SKM-1 (cell line): ENCODE measurements around the gene TMEM54.
"Not testable (repeated sequence)": the region's sequence is repeated elsewhere in the genome, so short reads cannot be mapped to it uniquely, and the experiment has no call there.

Experiments
- DNase-seq: peaks from one replicate; lab custom pipeline; 2025; ENCODE audit not compliant: unreplicated experiment; lab: John Stamatoyannopoulos, UW

The TMEM54 gene

DNA sequence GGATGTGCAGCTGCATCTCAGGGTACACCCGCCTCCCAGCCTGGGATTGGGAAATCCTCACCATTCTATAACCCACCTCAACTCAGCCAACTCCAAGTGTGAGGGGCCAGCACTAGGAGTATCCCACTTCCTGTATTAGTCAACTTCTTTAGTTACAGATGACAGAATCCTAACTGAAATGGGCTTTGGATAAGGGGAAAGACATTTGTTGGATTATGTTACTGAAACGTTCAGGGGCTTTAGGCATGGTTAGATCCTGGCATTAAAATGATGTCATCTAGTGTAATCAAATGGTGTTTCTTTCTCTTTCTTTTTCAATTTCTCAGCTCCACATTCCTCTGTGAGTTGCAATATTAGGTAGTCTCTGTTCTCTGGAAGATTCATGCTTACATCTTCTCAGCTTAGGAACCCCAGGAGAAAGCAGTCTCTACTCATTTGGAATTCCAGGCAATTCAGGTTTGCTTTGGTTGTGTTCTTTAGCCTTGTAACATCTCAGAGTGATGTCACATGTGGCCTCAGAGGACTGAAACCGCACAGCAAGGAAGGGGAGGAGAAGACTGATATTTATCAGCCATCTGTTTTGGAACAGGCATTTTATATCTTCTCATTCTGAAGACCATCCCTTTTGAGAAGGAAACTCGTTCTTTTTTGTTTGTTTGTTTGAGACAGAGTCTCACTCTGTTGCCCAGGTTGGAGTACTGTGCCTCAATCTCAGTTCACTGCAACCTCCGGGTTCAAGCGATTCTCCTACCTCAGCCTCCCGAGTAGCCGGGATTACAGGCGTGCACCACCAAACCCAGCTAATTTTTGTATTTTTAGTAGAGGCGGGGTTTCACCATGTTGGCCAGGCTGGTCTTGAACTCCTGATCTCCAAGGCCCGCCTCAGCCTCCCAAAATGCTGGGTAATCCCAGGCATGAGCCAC lies 18.9 kb upstream of the TMEM54 start:
- no peak for DNase-seq

DNA sequence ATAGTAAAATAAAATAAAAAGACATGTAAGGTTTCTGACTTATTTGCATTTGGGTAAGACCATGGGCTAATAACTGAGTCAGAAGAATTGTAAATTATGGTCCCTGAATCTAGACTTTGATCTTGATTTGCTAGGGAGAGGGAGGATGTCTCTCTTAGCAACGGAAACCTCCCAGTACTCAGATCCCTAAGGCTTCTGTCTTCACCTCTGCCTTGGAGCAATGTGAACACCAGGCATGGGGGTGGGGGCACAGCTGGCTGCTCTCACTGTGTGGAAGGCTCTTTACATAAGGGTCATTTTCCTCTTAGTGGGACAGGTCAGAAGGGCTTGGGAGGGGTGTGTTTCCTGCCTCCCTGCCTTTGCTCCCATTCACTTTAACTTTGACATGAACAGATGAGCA lies 17.0 kb upstream of the TMEM54 start:
- DNase-seq: no peak

DNA sequence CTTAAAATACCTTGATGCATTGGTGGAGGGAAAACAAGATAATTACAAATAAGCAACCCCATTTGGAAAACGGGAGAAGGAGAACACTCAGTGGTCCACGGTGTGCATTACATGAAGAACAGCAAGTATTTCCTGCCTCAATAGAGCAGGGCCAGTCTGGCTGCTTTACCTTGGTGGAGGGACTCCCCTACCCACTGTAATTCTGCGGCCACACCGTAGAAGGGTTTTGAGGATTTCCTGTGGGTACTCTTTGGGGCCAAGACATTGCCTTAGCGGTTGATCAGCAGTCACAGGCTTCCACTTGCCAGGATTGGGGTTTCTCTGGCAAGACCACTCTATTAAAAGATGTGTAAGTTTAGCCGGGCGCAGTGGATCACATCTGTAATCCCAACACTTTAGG lies 16.3 kb upstream of the TMEM54 start:
- DNase-seq: no peak

DNA sequence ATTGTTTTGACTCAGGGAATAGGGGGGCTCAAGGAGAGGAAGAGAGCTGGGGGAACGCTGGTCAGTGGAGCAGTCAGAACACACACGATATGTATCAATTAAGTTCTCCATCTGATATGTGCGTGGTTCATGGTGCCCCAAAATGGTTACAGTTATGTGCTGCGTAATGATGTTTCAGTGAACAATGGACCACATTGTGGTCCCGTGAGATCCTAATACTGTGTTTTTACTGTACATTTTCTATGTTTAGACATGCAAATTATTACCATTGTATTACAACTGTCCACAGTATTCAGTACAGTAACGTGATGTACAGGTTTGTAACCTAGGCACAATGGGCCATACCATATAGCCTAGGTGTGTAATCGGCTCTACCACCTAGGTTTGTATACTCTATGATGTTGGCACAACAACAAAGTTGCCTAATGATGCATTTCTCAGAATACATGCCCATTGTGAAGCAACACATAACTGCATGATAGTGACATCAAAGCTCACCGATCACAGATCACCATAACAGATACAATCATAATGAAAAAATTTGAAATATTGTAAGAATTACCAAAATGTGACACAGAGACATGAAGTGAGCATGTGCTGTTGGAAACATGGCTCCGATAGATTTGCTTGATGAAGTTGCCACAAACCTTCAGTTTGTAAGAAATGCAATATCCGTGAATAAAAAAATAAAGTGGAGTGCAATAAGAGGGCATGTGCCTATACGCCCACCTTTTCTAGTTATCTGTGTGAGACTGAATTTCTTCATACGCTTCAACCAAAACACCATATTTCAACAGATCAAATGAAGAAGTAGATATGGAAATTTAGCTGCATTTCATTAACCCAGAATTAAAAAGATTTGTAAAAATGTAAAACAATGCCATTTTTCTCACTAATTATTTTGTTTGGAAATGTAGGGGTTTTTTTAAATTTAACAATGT lies 14.8 kb upstream of the TMEM54 start:
- no peak for DNase-seq

DNA sequence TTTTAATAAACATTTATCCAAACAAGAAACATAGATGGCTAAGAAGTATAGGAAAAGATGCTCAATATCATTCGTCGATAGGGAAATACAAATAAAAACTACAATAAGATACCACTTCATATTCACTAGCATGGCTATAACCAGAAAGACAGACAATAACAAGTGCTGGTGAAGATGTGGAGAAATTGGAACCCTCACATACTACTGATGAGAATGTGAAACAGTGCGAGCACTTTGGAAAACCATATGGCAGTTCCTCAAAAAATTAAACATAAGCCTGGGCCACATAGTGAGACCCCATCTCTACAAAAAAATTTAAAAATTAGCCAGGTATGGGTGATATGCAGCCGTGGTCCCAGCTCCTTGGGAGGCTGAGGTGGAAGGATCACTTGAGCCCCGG lies 9.1 kb upstream of the TMEM54 start:
- no peak for DNase-seq

DNA sequence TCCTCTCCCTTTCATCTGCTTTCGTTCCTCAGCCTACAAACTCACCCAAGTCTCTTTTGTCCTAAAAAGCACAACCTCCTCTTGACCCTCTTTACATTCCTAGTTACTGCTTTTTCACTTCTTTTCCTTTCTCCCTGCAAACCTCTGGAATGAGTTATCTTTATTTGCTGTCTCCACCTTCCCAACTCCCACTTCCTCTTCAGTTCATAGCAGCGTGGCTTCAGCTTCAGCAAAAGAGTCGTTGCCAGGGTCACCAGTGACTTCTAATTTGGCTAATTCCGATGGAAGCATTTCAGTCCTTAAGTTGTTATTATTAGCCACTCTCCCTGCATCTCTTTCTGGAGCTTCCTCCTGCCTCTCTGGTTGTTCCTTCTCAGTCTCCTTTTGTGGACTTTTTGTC lies 6.2 kb upstream of the TMEM54 start:
- no peak for DNase-seq

DNA sequence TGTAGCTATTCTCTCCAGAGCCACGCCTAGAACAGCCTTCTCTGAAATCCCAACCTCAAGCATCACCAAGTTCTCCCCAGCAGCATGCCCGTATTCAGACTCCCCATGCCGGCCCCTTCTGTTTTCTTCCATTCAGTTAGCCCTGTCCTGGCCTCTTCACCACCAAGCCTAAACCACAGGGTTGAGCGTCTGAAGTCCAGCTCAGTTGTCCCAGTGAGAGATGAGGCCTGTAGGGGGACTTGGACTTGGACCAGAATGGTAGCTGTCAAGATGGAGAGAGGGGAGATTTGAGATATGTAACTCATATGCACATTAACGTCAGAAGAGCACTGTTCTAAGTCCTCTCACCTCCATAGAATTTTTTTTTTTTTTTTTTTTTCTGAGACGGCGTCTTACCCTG lies 5.5 kb upstream of the TMEM54 start:
- no peak for DNase-seq

DNA sequence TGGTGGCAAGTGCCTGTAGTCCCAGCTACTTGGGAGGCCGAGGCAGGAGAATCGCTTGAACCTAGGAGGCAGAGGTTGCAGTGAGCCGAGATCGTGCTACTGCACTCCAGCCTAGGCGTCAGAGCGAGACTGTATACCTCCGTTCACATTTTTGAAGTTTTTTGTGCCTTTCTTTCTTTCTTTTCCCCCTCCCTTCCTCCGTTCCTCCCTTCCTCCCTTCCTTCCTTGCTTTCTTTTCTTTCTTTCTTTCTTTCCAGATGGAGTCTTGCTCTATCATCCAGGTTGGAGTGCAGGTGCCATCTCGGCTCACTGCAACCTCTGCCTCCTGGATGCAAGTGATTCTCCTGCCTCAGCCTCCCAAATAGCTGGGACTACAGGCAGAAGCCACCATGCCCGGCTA lies 4.4 kb upstream of the TMEM54 start:
- DNase-seq: not testable (repeated sequence)

DNA sequence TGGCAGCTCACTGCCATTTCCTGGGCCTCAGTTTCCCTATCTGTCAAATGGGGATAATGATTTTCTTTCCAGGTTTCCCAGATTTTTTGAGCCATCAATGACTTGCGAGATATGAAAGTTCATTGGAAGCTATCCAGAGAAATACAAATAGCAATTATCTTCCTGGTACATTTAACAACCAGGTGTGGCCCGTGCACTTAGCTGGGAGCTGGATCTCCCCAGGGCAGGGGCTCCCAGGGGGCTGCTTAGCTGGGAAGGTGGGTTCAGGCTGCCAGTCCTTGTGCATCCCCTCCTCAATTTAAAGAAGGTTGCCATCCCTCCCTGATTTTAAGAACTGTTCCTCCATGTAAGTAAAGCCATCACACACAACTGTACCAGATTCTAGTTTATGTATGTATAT lies 3.6 kb upstream of the TMEM54 start:
- DNase-seq: no peak

DNA sequence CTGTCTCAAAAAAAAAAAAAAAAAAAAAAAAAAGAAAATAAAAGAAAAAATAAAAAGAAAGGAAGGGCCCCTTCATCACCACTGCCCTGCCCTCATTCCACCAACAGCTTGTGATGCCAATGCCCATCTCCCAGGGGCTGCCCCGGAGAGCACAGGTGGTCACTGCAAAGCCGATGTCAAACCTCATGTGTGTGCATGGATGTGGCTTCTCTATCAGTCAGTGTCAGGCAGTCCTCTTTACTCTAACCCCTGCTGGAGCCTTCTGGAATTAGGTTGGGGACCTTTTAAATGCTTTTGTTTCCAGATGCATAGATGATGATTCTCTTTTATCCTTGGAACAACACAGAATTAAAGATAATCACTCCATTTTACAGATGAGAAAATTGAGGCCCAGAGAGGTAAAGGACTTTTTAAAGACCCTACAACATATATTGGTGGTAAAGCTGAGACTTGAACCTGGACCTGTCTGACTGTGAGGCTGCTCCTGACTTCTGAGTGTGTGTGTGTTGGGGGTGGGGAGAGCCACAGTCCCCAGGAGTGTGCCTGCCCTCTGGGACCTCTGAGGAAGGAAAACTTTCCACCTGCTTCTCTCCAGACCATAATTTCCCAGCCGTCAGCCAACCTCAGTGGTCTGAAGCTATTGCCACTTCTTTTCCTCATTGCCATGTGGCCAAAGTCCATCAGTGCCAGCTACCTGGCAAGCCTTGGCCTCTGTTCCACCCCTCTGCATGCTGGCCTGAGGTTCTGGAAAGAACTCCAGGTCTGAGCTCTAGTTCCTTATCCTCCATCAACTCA lies 3.0 kb upstream of the TMEM54 start:
- DNase-seq: no peak

DNA sequence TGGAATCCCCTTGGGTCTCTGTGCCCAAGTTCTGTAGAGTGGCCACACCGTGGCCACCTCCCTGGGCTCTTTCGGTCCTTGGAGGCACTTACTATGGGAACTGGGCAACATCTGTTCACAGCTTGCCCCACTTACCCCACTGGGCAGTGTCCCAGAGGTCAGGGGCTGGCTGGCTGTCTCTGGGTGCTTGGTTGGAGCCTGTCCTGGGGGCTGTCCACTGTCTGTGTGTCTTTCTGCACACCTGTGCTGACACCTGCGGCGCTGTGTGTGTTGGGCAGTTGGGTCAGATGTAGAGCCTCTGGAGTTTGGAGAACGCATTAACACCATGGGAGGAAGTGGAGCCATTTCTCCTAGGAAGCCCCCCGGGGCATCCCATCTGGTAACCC lies 1.3 kb upstream of the TMEM54 start:
- DNase-seq: no peak

DNA sequence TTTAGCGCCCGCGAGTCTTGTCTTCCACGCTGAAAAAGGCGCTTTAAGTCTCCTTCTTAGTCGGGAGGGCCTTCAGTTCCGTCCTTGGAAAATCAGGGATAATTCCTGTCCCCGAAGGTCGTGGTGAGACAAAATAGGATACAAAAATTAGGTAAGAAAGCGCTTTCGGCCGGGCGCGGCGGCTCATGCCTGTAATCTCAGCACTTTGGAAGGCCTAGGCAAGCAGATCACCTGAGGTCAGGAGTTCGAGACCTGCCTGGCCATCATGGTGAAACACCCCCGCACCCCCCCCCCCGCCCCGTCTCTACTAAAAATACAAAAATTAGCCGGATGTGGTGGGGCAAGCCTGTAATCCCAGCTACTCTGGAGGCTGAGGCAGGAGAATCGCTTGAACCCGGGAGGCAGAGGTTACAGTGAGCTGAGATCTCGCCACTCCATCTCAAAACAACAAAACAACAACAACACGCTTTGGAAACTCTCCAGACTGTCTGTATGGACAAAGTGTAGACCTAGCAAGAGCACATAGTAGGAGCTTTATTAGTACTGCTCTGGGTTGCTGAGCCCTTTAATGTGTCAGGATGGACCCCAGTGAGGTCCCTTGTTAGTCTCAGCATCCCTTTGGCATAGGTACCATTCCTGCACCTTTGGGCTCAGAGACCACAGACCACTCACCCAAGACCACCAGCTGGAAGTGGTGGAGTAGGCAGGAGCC lies 790 bp upstream of the TMEM54 start:
- no peak for DNase-seq

DNA sequence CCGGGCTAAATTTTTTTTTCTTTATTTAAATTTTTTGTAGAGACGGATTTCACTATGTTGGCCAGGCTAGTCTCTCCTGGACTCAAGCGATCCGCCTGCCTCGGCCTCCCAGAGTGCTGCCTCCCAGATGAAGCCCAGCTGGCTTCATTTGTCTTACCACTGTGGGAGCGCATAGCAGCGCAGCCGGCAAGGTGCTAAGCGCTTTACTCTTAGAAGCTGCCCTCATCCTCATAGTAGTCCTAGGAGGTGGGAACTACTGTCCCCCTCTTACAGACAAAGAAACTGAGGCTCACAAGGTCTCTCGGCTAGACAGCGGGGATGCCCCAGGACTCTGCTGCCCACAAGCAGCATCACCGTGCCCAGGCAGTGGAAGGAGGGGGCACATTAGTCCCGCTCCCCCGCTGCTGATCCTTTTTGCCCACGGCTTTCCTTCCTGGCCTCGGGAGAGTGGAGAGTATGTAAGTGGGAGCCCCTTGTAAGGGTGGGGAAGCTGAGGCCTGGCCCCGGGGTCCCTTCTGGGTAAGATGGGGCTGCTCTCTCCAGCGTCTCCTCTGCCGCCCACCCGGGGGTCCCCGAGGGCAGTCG lies 726 bp downstream of the TMEM54 start:
- no peak for DNase-seq

DNA sequence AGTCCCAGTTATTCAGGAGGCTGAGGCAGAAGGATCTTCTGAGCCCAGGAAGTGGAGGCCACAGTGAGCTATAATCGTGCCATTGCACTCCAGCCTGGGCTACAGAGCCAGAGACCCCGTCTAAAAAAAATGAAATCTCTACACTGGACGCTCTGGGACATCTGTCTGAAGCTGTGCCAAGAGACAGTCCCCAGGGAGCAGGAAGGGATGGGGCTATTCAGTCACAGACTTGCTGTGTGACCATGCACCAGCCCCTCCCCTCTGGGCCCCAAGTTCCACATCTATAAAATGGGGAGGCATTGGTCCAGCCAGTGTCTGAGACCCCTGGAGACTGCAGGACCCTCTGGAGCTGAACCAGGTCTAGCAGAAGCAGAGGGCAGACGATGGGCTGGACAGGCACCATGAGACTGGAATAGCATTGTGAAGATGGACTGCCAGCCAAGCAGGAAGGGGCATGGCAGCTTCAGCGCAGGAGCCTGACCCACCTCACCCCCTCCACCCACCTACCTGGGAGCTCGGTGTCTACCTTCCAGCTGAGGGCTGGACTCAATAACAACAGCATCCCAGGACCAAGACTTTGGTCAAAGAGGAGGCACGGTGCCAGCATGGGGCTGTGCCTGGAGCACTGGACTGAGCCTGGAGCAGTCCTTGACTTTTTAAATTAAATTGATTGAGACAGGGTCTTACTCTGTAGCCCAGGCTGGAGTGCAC lies 1.4 kb downstream of the TMEM54 start:
- DNase-seq: no peak

DNA sequence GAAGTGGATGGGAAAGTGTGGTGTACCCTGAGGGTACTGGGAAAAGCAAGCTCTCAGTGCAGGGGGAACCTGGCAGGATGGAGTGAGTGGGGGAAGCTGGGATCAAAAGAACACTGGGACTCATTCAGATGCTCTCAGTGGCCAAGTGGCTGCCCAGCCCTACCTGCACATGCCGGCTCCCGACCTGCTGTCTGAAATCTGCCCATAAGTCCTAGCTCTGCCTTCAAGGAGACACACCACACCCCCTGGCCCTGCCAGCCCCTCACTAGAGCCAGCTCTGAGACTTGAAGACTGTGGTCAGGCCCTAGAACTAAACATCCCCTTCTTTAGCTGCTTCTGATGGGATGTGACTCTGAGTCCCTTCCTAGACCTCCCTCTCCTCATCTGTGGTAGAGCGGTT lies 2.2 kb downstream of the TMEM54 start:
- no peak for DNase-seq

DNA sequence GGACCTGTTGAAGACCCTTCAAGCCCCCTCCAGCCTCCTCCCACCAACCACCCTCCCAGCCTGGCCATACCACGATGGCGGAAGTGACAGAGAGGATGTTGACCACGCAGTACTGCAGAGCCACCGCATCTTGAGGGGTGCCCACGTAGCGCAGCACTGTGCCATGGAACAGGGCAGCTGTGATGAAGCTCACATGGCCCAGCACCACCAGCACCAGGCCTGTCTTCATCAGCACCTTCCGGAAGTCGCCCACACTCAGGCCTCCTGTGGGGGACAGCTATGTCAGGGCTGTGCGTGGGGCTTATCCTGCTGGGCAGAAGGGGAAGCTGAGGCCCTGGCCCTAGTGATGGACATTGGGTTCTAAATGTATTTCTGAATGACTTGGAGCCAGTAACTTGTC lies 3.1 kb downstream of the TMEM54 start:
- DNase-seq: no peak

DNA sequence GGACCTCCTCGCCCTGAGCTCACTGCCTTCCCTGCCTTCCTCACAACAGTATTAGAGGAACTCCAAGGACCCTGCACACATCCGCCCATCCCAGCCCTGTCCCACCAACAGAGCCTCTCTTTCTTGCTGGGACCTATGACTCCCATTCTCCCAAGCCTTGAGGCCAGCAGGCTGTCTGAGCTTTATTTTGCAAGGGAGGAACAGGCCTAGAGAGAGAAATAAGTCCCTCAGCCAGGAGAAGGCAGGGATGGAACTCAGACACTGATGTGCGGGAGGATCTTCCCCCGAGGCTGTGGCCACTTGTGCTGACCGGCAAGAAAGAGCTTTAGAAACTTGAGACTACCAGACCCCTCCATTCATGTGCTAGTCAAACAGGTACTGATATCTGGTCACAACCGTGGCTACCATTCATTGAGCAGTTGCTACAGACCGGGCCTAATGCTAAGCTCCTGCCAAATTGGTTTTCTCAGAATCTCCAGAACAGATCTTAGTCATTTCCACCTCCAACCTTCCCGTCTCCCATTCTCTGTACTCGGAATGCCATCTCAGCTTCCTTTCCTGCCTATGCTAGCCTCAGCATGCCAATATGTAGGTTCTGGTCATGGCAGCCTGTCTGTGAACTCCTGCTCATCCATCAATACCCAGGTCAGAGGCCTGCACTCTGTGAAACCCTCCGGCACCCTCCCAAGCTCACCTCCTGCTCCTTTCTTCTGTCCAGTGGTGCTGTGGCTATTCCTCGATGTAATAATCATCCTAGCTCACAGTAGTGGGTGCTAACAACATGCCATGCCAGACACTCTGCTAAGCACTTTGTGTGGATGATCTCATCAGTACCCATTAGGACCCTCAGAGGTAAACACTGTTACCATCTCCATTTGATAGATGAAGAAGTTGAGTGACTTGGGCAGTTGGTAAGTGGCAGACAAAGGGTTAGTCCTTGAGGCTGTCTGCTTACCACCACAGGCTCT lies 3.8 kb downstream of the TMEM54 start:
- DNase-seq: no peak

DNA sequence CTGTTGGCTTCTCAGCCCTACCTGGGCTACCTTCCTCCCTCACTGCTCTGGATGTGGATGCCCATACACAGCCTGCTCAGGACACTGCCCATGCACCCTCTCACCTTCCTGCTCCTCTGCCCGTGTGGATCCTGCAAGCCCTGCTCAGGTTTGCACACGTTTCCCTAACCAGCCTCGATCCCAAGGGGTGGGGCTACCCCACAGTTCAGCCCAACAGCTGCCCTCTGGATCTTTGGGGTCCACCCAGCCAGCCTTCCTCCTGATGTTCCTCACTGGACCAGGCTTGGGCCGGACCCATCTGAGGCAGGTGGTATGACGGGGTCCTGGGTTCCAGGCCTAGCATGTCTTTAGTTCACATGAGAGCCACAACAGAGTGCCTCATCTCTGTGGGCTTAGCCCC lies 4.7 kb downstream of the TMEM54 start:
- DNase-seq: no peak
